WI38 (cell line): ENCODE measurements around the gene KRTAP22-1.

Experiments
- H3K4me3 ChIP-seq: 2 replicates; pipeline ENCODE4 v1.5.1; 2011; ENCODE audit warnings: low read depth, mild to moderate bottlenecking, control low read depth, low read length
- TF ChIP-seq, protein P1 (sequence below): IDR thresholded peaks from 2 replicates; pipeline ENCODE4 v1.5.1; 2012; ENCODE audit warnings: low read depth, mild to moderate bottlenecking, control low read depth, low read length

KRTAP22-1 gene

DNA sequence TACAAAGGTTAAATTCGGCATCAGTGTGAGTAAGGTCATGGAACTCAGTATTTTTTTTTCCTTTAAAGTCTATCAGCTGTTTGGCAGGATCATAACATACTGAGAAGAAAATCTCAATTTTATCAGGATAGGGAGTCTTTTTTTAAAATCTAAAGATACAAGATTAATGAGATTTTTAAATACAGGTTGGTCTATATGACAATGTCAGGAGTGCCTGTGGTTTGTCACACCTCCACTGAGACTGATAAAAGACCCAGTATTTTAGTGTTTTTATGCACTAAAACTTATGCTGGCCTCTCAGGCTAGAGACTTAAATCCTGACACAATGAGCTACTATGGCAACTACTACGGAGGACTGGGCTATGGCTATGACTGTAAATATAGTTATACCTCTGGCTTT, 41.7 kb downstream of the KRTAP22-1 start, which contains the start of gene KRTAP20-3:
TSS of gene KRTAP20-3 (plus strand) at position 301 of the 400 bp plus-strand sequence.
- TF ChIP-seq, protein P1, sequence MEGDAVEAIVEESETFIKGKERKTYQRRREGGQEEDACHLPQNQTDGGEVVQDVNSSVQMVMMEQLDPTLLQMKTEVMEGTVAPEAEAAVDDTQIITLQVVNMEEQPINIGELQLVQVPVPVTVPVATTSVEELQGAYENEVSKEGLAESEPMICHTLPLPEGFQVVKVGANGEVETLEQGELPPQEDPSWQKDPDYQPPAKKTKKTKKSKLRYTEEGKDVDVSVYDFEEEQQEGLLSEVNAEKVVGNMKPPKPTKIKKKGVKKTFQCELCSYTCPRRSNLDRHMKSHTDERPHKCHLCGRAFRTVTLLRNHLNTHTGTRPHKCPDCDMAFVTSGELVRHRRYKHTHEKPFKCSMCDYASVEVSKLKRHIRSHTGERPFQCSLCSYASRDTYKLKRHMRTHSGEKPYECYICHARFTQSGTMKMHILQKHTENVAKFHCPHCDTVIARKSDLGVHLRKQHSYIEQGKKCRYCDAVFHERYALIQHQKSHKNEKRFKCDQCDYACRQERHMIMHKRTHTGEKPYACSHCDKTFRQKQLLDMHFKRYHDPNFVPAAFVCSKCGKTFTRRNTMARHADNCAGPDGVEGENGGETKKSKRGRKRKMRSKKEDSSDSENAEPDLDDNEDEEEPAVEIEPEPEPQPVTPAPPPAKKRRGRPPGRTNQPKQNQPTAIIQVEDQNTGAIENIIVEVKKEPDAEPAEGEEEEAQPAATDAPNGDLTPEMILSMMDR, result no peak
- H3K4me3 ChIP-seq, result no peak within 1 kb of the TSS

DNA sequence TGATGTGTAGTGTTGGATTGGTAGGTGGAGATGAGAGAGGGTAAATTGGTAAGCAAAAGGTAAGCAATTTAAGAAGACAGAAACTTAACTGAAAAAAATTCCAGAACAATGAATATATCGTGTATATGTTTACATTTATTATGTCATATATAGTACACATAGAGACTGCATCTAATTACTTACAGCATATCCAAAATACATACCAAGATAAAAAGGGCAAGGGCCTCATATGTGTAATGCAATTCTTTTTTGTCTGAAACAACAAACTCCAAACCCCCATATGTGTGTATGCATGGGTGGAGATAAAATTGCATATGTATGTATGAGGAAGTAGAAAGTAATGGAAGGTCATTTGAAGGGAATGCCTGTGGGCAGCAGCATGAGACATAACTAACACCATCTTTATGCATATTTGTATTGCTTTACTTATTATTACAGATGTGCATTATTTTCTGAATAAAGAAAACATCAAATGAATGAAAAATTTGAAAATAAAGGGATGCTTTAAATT, 46.1 kb downstream of the KRTAP22-1 start:
- TF ChIP-seq, protein P1, result no peak
- H3K4me3 ChIP-seq, result no peak overlapping the region
